GM12892 (cell line): ENCODE measurements around the gene MT1M.

Experiments
- POLR2A ChIP-seq: IDR thresholded peaks from 2 replicates; pipeline ENCODE4 v1.6.1; 2011; ENCODE audit warnings: low read depth, low read length, control low read depth
- POLR2AphosphoS5 ChIP-seq: IDR thresholded peaks from 2 replicates; pipeline ENCODE4 v1.6.1; 2011; ENCODE audit warnings: low read depth, low read length, control low read depth
- TAF1 ChIP-seq: IDR thresholded peaks from 2 replicates; pipeline ENCODE4 v1.6.1; 2011; ENCODE audit warnings: low read depth, mild to moderate bottlenecking, control low read depth, low read length, borderline replicate concordance

DNA sequence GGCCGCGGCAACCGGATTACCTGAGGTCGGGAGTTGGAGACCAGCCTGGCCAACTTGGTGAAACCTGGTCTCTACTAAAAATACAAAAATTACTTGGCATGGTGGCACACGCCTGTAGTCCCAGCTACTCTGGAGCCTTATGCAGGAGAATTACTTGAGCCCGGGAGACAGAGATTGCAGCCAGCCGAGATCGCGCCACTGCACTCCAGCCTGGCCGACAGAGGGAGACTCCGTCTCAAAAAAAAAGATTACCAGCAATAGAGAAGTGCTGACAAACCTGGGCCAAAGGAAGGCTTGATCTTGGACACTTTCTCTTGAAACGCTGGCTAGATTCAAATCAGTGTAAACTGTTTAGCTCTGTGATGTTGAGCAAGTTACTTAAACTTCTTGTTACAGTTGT, 41.5 kb downstream of the MT1M start:
- no peak for TF ChIP-seq POLR2AphosphoS5
- TF ChIP-seq POLR2A: no peak
- TF ChIP-seq TAF1: no peak
